ENCODE measurements around the gene TSEN15. TPM values are rescaled to one million over a fixed set of nuclear protein-coding genes. Genes with fewer than 3 reads are reported as not detected.
"Not testable (repeated sequence)": the region's sequence is repeated elsewhere in the genome, so short reads cannot be mapped to it uniquely, and the experiment has no call there.

Gene TSEN15
- total RNA-seq, 1 donor from 2014 or later: 20.8 TPM

- no peak for DNase-seq (ENCODE audit: low spot score)
Observed at GRCh38 chr1:184053881-184054280, 2.4 kb downstream of the TSEN15 start.

- no peak for DNase-seq (ENCODE audit: low spot score)
Observed at GRCh38 chr1:184056921-184057555, 5.5 kb downstream of the TSEN15 start.

DNA sequence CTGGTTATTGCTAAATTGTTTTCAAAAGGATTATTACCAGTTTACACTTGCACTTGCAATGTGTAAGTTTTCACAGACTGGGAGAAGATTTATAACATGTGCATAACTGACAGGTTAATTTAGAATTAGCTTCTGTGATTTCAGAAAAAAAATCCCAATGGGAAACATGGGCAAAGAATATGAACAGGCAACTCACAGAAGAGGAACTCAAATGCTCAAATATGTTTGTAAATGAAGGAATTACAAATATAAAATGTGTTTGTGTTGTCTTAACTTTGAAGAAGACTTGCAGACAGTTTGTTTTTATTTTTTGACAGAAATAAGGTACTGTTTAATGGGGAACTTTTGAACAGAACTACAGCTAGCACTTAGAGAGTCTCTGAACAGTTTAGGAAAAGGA is 8.4 kb downstream of the TSEN15 start:
- no peak for DNase-seq (ENCODE audit: low spot score)

GRCh38 chr1:184060316-184060715 is 8.8 kb downstream of the TSEN15 start:
- DNase-seq (ENCODE audit: low spot score): no peak

GRCh38 chr1:184061396-184062003 is 10.0 kb downstream of the TSEN15 start:
- DNase-seq (ENCODE audit: low spot score): no peak

GRCh38 chr1:184062640-184063286 is 11.2 kb downstream of the TSEN15 start:
- no peak for DNase-seq (ENCODE audit: low spot score)

GRCh38 chr1:184065559-184065958 is 14.0 kb downstream of the TSEN15 start:
- DNase-seq (ENCODE audit: low spot score): no peak

DNA sequence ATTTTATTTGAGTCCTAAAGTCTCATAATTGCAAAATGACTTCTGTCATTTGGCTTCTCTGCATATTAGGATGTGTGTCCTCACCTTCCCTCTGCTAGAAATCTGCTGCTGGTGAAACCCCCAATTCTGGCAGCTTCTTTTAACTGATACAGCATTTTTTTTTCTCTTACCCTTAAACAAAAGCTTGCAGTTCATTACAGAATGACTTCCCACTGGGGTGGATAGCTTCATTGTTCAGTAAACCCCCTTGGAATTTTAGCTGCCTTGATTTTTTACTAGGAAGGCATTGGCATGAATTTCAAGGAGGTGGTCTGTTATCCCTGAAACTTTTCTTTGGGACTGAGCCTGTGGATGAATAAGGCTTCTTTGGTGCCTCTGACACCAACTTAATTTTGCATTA is 16.8 kb downstream of the TSEN15 start:
- DNase-seq (ENCODE audit: low spot score): no peak

- no peak for DNase-seq (ENCODE audit: low spot score)
Observed at GRCh38 chr1:184069675-184070074, 18.1 kb downstream of the TSEN15 start.

- no peak for DNase-seq (ENCODE audit: low spot score)
Observed at GRCh38 chr1:184072376-184072775, 20.8 kb downstream of the TSEN15 start.

- DNase-seq (ENCODE audit: low spot score): no peak
Observed at GRCh38 chr1:184074383-184074782, 22.9 kb downstream of the TSEN15 start.

DNA sequence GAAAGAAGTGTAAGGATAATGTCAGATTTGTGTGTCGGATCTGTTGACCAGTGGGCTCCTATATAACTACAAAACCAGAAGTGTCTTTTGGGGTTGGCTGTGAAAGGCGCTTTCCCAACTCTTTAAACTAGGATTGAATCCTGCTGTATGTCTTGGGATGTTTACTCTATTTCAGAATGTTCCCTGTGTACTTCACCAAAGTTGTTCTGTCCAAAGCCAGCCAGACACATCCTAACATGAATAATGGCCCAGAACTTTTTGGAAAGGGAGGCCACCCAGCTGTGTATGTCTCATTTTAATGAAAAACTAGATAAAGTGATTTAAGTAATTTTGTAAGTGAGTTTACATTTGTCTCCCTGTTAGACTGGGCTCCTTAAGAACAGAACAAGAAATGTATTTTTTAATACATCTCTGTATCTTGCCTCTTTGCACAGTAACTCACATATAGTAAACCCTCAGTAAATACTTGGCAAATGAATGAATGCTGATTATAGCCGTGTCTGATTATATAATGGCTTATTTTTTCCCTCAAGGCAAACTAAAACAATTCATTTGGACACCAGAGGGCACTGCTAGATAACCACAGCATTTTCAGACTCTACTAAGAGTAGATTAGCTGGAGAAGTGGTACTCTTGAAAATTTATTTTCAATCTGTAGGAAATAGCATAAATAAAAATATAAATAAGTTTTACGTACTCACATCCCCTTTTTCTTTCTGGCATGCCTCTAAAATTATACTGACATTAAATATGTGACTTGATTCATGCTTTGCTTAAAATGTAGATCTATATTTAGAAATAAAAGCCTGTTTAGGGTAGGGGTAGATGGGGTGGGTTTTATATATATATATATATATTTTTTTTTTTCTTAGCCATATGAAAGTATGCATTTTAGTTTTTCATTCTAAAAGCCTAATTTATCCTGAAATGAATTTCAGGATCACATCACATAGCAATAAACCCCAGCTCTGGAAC is 23.8 kb downstream of the TSEN15 start:
- DNase-seq (ENCODE audit: low spot score): peak; percentile 64

DNA sequence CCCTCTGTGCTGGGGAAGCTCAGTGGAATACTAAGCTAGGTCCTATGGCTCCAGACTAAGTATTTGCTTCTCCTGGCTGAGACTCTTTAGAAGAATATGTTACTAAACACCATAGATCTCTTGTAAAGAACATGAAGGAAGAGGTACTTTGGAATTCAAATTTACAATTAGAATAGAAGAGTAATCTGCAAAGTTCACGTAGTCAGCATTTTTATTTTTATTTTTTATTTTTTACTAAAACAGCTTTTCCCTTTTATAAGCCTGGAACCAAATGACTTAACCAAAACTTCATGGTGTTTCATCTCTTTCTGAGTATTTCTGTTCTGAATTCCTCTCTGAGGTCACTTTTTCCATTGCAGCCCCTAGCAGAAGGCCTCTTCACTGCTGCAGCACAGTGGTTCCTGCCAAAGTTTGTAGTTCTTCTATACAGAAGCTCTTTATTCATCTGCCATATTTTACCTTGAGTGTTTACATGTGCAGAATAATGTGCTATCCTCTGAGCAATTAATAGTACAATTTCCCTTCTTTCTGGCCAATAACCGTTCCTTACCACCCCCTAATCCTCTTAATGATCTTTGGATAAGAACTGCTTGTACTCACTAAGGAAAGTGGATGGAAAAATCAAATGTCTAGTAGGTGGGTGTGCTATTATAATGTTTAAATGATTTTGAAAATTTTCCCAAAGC is 27.2 kb downstream of the TSEN15 start:
- no peak for DNase-seq (ENCODE audit: low spot score)

DNA sequence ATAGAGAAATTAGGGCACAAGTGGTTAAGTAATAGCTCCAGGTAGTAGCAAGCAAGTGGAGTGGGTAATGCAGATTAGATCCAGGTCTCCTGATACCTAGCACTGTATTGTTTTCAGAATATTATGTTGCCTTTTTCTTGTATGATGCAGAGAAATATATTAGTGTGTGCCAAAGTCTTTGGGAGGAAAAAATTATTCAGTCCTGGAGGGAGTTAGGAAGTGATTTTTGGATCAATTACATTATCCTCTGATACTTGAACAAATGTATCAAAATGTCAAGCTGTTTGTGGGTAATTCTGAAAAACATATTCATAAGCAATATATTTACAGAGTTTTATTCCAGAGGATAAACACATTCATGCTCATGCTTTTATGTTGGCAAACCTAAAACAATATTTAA is 28.8 kb downstream of the TSEN15 start:
- DNase-seq (ENCODE audit: low spot score): no peak

GRCh38 chr1:184082541-184083415 is 31.2 kb downstream of the TSEN15 start:
- no peak for DNase-seq (ENCODE audit: low spot score)

DNA sequence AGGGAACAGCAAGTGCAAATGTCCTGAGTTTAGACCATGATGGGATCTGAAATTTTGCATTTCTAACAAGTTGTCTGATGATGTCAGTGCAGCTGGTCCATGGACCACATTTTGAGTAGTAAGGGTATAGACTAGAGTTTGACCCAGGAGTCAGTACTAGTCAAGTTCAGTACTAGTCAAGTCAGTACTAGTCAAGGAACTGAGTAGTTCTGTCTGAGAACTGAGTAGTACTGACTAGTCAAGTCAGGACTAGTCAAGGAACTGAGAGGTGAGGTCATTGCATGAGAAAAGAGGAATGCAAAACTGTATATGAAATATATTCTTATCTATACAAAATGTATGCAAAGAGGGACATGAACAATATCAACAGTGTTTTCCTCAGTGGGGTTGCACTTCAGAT is 34.1 kb downstream of the TSEN15 start:
- DNase-seq (ENCODE audit: low spot score): no peak

GRCh38 chr1:184088037-184088436 is 36.5 kb downstream of the TSEN15 start:
- no peak for DNase-seq (ENCODE audit: low spot score)

- no peak for DNase-seq (ENCODE audit: low spot score)
Observed at GRCh38 chr1:184093071-184093470, 41.5 kb downstream of the TSEN15 start.

DNA sequence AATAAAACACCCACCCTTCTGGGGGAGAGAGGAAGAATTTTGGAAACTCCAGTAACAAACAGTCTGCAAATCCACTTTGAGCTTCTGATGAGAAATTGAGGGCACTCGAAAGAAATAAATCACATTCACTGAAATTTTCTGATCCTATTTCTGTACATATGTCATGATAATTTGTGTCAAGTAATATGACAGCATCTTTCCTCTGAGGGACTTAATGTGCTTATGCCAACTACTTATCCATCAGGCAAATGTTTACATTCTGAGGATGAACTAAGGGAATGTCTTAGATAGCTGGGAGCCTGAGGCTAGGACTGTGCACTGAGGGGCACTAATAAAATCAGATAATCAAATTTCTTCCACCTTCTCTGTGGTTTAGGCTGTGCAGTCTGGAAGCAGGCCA is 44.5 kb downstream of the TSEN15 start:
- DNase-seq (ENCODE audit: low spot score): no peak

GRCh38 chr1:184096580-184096979 is 45.0 kb downstream of the TSEN15 start:
- DNase-seq (ENCODE audit: low spot score): not testable (repeated sequence)

DNA sequence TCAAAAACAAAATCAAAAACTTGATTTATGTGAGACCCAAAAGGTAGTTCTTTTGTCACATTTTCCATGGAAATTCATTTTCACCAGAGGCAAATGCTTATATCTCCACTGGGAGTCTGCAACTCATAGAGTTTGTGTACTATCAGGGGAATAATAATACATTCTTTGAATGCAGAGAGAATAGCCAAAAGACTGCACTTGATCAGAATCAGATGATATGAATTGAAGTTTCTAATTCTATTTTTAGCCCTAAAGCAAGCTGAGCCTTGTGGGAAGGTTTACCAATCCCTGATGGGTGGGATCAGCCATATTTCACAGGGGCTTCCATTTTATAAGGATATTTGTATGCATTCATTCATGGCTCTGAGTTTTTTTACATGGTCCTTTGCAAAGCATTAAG is 49.6 kb downstream of the TSEN15 start:
- no peak for DNase-seq (ENCODE audit: low spot score)

All from mucosa of gallbladder (tissue), 1 donor.